K562 (cell line): Measurements from ENCODE around the gene DEDD2. TPM values are rescaled to one million over a fixed set of nuclear protein-coding genes. Genes with fewer than 3 reads are reported as not detected.

Source experiments
- BRF1 ChIP-seq: IDR thresholded peaks from 3 replicates; pipeline ENCODE4 v1.6.1; 2011; ENCODE audit warnings: borderline replicate concordance, mild to moderate bottlenecking; ENCODE audit not compliant: insufficient read length; ENCODE audit errors: extremely low read depth
- ELF1 ChIP-seq: fragments of 200-800 bp; sonication (Bioruptor generic); IDR thresholded peaks from 2 replicates; pipeline ENCODE4 v1.6.1; 2016; ENCODE audit warnings: missing genetic modification characterization, missing compliant biosample characterization
- FIP1L1 ChIP-seq: fragments of 200-400 bp; formaldehyde crosslinking; IDR thresholded peaks from 2 replicates; pipeline ENCODE4 v1.6.1; 2018; ENCODE audit warnings: mild to moderate bottlenecking, low read depth, low read length; ENCODE audit not compliant: poor library complexity, severe bottlenecking
- GTF2A2 ChIP-seq: IDR thresholded peaks from 2 replicates; pipeline ENCODE4 v1.6.1; 2016; ENCODE audit warnings: mild to moderate bottlenecking, missing genetic modification characterization, missing compliant biosample characterization
- HDAC8 ChIP-seq: fragments of 450-650 bp; IDR thresholded peaks from 2 replicates; pipeline ENCODE4 v1.6.1; 2016; ENCODE audit warnings: mild to moderate bottlenecking, missing genetic modification characterization, moderate library complexity, missing compliant biosample characterization
- MBD1 ChIP-seq: fragments of 250-450 bp; sonication (Bioruptor Pico); IDR thresholded peaks from 2 replicates; pipeline ENCODE4 v1.8.0; 2022; ENCODE audit warnings: inconsistent platforms
- MCM7 ChIP-seq, 2 experiments: fragments of 450-650 bp; IDR thresholded peaks; 2 replicates each; pipeline ENCODE4 v1.6.1; 2016 to 2018
- MTA3 ChIP-seq: fragments of 450-650 bp; formaldehyde crosslinking; IDR thresholded peaks from 2 replicates; pipeline ENCODE4 v1.6.1; 2017; ENCODE audit warnings: mild to moderate bottlenecking, borderline replicate concordance
- POLR3A ChIP-seq: IDR thresholded peaks from 2 replicates; pipeline ENCODE4 v1.6.1; 2011; ENCODE audit warnings: borderline replicate concordance, mild to moderate bottlenecking, moderate library complexity; ENCODE audit not compliant: insufficient read length, insufficient read depth; ENCODE audit errors: extremely low read depth
- PURB ChIP-seq: sonication (generic); formaldehyde crosslinking; IDR thresholded peaks from 2 replicates; pipeline ENCODE4 v1.9.0; 2021; ENCODE audit warnings: low read depth, mild to moderate bottlenecking, missing genetic modification reagents
- SMARCA5 ChIP-seq: fragments of 450-650 bp; IDR thresholded peaks from 2 replicates; pipeline ENCODE4 v1.6.1; 2016
- SMARCB1 ChIP-seq: IDR thresholded peaks from 2 replicates; pipeline ENCODE4 v1.6.1; 2011; ENCODE audit warnings: improper control_type of control experiment, low read depth; ENCODE audit not compliant: insufficient read length
- THRB ChIP-seq: fragments of 450-650 bp; formaldehyde crosslinking; conservative IDR thresholded peaks from 2 replicates; pipeline ENCODE4 v1.4.0; 2022; ENCODE audit warnings: mild to moderate bottlenecking, missing genetic modification characterization
- ZBTB1 ChIP-seq: sonication (generic); formaldehyde crosslinking; IDR thresholded peaks from 2 replicates; pipeline ENCODE4 v1.8.1; 2023; ENCODE audit warnings: missing genetic modification reagents, low read depth, mild to moderate bottlenecking, borderline replicate concordance
- ZBTB7A ChIP-seq: IDR thresholded peaks from 2 replicates; pipeline ENCODE4 v1.6.1; 2011; ENCODE audit warnings: low read depth, mild to moderate bottlenecking, low read length, moderate library complexity, borderline replicate concordance; ENCODE audit not compliant: control insufficient read depth
- ZHX1 ChIP-seq: fragments of 150-350 bp; conservative IDR thresholded peaks from 2 replicates; pipeline ENCODE4 v1.6.1; 2014; ENCODE audit warnings: low read length
- ZNF224 ChIP-seq: sonication (generic); formaldehyde crosslinking; IDR thresholded peaks from 2 replicates; pipeline ENCODE4 v1.8.0; 2022; ENCODE audit warnings: mild to moderate bottlenecking, missing genetic modification reagents
- ZNF354B ChIP-seq: fragments of 250-450 bp; sonication (Bioruptor Pico); IDR thresholded peaks from 2 replicates; pipeline ENCODE4 v1.4.0; 2020
- polyA plus RNA-seq, 8 experiments: library from polyadenylated mRNA; depleted of rRNA in 4 of 8; stranded (reverse) in 5 of 8; unstranded in 3 of 8; fragments of >200 nt; fragmentation: Nextera tagmentation in 2 of 8; fragmentation: Illumina TruSeq in 1 of 8; extraction: Ambion mirVana in 2 of 8; extraction: Trizol in 1 of 8; gene quantifications; 2 replicates each; pipeline versions ENCODE4 v1.2.1 to v1.2.3, GENCODE V29; 2011 to 2014; ENCODE audit warnings: inconsistent platforms in 1 of 8, missing spikeins in 1 of 8
- total RNA-seq, 7 experiments: library from RNA; depleted of rRNA in 6 of 7; stranded (reverse); fragments of >200 nt in 6 of 7; fragmentation: Illumina TruSeq in 2 of 7; extraction: Trizol in 2 of 7; gene quantifications; 2 replicates each; pipeline versions ENCODE4 v1.2.1 to v1.2.3, GENCODE V29; 2011 to 2021; ENCODE audit warnings: low replicate concordance in 1 of 7
- TF ChIP-seq, protein P1 (sequence below), 2 experiments: fragments of 450-650 bp; IDR thresholded peaks; 2 replicates each; pipeline ENCODE4 v1.6.1; 2018; ENCODE audit warnings: mild to moderate bottlenecking in 2 of 2, low read depth in 1 of 2; ENCODE audit not compliant: partially characterized antibody in 2 of 2

The DEDD2 gene
- total and polyA plus RNA-seq, 9 of the 15 experiments (the other 6 are each of a cell fraction or from before 2014, with no cell fraction given) = 4.3 to 43.0 (median 29.2) TPM

DNA sequence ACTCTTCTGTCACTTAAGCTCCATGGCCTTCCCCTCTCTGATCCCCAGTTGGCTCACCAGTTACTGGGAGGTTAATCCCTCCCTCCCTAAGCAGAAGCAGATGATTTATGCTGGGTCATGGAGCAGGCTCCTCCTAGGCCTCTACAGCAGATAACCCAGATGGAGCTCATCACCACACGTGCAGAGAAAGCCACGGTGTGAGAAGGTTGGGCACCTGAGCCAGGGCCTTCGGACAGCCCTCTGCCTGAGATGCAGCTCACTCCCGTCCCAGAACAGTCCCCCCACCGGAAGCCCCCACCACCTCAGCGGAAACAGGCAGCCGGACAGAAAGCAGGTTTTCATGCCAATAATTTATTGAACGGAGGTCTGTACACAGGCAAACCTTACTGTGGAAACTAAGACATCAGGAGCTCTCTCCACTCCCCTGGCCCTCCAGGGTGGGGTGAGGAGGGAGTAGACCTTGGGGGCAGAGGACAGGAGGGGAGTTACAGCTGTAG lies 12.4 kb upstream of the DEDD2 start (continued):
- peak; percentile 20; the same call in 1 of the 2 replicates for TF ChIP-seq THRB (CRISPR knock-in tag)
- no peak for TF ChIP-seq ELF1
- TF ChIP-seq, protein P1, sequence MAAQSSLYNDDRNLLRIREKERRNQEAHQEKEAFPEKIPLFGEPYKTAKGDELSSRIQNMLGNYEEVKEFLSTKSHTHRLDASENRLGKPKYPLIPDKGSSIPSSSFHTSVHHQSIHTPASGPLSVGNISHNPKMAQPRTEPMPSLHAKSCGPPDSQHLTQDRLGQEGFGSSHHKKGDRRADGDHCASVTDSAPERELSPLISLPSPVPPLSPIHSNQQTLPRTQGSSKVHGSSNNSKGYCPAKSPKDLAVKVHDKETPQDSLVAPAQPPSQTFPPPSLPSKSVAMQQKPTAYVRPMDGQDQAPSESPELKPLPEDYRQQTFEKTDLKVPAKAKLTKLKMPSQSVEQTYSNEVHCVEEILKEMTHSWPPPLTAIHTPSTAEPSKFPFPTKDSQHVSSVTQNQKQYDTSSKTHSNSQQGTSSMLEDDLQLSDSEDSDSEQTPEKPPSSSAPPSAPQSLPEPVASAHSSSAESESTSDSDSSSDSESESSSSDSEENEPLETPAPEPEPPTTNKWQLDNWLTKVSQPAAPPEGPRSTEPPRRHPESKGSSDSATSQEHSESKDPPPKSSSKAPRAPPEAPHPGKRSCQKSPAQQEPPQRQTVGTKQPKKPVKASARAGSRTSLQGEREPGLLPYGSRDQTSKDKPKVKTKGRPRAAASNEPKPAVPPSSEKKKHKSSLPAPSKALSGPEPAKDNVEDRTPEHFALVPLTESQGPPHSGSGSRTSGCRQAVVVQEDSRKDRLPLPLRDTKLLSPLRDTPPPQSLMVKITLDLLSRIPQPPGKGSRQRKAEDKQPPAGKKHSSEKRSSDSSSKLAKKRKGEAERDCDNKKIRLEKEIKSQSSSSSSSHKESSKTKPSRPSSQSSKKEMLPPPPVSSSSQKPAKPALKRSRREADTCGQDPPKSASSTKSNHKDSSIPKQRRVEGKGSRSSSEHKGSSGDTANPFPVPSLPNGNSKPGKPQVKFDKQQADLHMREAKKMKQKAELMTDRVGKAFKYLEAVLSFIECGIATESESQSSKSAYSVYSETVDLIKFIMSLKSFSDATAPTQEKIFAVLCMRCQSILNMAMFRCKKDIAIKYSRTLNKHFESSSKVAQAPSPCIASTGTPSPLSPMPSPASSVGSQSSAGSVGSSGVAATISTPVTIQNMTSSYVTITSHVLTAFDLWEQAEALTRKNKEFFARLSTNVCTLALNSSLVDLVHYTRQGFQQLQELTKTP (IDR thresholded peaks at IDR 0.05; ENCODE audit: low read depth in 1 of 2, partially characterized antibody in 2 of 2) = no peak
- no peak for TF ChIP-seq POLR3A
- TF ChIP-seq MCM7 (IDR thresholded peaks at IDR 0.05) = no peak
- TF ChIP-seq BRF1 = no peak
- no peak for TF ChIP-seq HDAC8 (tag)
- TF ChIP-seq MBD1 = no peak
- TF ChIP-seq GTF2A2 (tag) = no peak
- no peak for TF ChIP-seq FIP1L1
- 0 out of 2 replicates have a peak, but pooled peaks have one; percentile 52 for TF ChIP-seq MTA3
- no peak for TF ChIP-seq ZBTB7A
- no peak for TF ChIP-seq ZNF354B (CRISPR knock-in tag)
- TF ChIP-seq ZNF224 = no peak
- TF ChIP-seq SMARCA5 = no peak
- TF ChIP-seq SMARCB1 = no peak
- TF ChIP-seq ZHX1 = no peak
- TF ChIP-seq ZBTB1 (CRISPR knock-in tag) = no peak
- no peak for TF ChIP-seq PURB (CRISPR knock-in tag)
